ENCODE data around the gene CCDC88C. TPM values are rescaled to one million over a fixed set of nuclear protein-coding genes. Genes with fewer than 3 reads are reported as not detected.

CCDC88C gene
- total RNA-seq, 1 experiment from 2014 or later: 64.8 TPM

GRCh38 chr14:91402771-91403600, 14.6 kb downstream of the CCDC88C start (continued):
- TF ChIP-seq FOXP4 (CRISPR knock-in tag; IDR thresholded peaks at IDR 0.05) (no peak), TEAD1 (CRISPR knock-in tag; IDR thresholded peaks at IDR 0.05) (no peak)

- Mint-ChIP-seq H3K36me3 (peaks cover 9% of the 10 kb centered on the region), H3K4me3 (no peak overlapping the region), H3K27me3 (ENCODE audit: low read depth) (no peaks in the 10 kb centered on the region), H3K9me3 (peaks cover 4% of the 10 kb centered on the region; the same call in 1 of the 2 replicates), H3K27ac (peak overlapping the region; percentile 86), H3K4me1 (peaks cover 55% of the 10 kb centered on the region)
- POLR2A ChIA-PET: no interaction called here
- CTCF ChIA-PET: interaction anchor here (0.7 to 1.1 kb wide), 2 partner anchors 47 to 79 kb away, joined by 3 to 4 read pairs; no protein-coding TSS in a partner anchor
- ATAC-seq (no peak), DNase-seq (ENCODE audit: low spot score) (no peak)
- TF ChIP-seq SMAD3 (CRISPR knock-in tag; IDR thresholded peaks at IDR 0.05; ENCODE audit: borderline replicate concordance) (no peak), ZNF232 (CRISPR knock-in tag; IDR thresholded peaks at IDR 0.05) (no peak), GRHL2 (CRISPR knock-in tag; IDR thresholded peaks at IDR 0.05; ENCODE audit: insufficient replicate concordance, severe bottlenecking) (no peak)
Measured at GRCh38 chr14:91402348-91402747, 15.3 kb downstream of the CCDC88C start.

- POLR2A ChIA-PET: no interaction called here
- Mint-ChIP-seq H3K9me3 (peaks cover 4% of the 10 kb centered on the region; the same call in 1 of the 2 replicates), H3K36me3 (peaks cover 4% of the 10 kb centered on the region), H3K27me3 (ENCODE audit: low read depth) (no peaks in the 10 kb centered on the region), H3K4me1 (peaks cover 61% of the 10 kb centered on the region), H3K27ac (no peak overlapping the region), H3K4me3 (no peak overlapping the region)
- CTCF ChIA-PET: interaction anchor here (5.0 kb wide), 1 partner anchor 48 kb away, joined by 41 read pairs; no protein-coding TSS in a partner anchor
- ATAC-seq (no peak), DNase-seq (ENCODE audit: low spot score) (no peak)
- no peak for TF ChIP-seq RORB (CRISPR knock-in tag; IDR thresholded peaks at IDR 0.05)
- no peak for TF ChIP-seq ZNF281 (CRISPR knock-in tag; IDR thresholded peaks at IDR 0.05)
- no peak for TF ChIP-seq ZNF121 (CRISPR knock-in tag; IDR thresholded peaks at IDR 0.05)
Measured at GRCh38 chr14:91401751-91402150, 15.9 kb downstream of the CCDC88C start.

GRCh38 chr14:91400696-91401095, 16.9 kb downstream of the CCDC88C start:
- H3K27me3 Mint-ChIP-seq (ENCODE audit: low read depth): no peaks in the 10 kb centered on the region
- CTCF ChIA-PET: interaction anchor here (1.1 to 5.0 kb wide), 5 partner anchors 17 to 77 kb away, joined by 3 to 41 read pairs (median 6); partner anchors contain the start of gene CCDC88C
- H3K4me3 Mint-ChIP-seq: peak overlapping the region; percentile 29; the same call in 1 of the 2 replicates
- peaks cover 4% of the 10 kb centered on the region for H3K36me3 Mint-ChIP-seq
- peaks cover 4% of the 10 kb centered on the region; the same call in 1 of the 2 replicates for H3K9me3 Mint-ChIP-seq
- H3K27ac Mint-ChIP-seq: peak overlapping the region; percentile 78
- ATAC-seq (no peak), DNase-seq (ENCODE audit: low spot score) (no peak)
- TF ChIP-seq ZNF423 (CRISPR knock-in tag; IDR thresholded peaks at IDR 0.05) (no peak), ZNF317 (CRISPR knock-in tag; IDR thresholded peaks at IDR 0.05; ENCODE audit: borderline replicate concordance, low read depth) (no peak)
- peaks cover 72% of the 10 kb centered on the region for H3K4me1 Mint-ChIP-seq
- POLR2A ChIA-PET: interaction anchor here (0.9 to 2.5 kb wide), 2 partner anchors 13 to 14 kb away, joined by 3 to 6 read pairs; no protein-coding TSS in a partner anchor
